ENCODE results near the gene CTSC.

The CTSC gene

DNA sequence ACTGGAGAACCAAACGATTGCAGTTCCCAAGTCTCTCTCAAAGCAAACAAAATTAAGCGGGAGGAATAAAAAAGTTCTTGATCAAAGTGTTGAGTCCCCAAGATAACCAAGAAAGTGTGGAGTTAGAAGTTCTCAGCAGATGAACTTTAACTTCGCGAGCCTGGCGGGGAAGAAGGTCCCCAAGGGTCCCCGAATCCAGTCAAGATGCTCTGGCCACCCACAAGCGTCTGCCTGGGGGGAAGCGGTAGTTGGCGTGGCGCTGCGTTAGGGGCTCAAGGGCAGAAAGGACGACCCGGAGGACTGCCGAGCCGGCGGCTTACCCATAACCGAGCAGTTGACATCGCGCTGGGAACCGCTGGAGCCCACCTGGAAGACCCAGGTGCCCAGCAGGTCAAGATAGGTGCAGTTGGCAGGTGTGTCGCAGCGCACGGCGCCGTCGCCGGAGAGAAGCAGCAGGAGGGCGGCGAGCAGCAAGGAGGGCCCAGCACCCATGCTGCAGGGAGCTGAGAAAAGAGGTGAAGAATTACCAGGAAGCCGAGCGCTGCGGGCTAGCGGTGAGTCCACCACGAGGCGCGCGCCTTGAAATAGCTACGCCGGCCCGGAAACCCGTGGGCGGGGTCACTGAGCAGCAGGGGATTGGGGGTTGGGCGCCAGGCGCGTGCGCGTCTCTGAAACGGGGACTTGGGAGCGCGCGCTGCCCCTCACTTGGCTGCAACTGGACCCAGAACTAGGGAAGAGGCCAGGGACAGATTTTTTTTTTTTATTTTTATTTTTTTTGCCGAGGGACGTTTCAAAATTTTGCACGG is at the start of gene CTSC:
Gene CTSC, minus strand, starts transcription at position 556 of the 806 bp plus-strand sequence. Its CDS starts 64 bp downstream, at position 492.
- peak; percentile 91 for DNase-seq (ENCODE audit: low spot score)

DNA sequence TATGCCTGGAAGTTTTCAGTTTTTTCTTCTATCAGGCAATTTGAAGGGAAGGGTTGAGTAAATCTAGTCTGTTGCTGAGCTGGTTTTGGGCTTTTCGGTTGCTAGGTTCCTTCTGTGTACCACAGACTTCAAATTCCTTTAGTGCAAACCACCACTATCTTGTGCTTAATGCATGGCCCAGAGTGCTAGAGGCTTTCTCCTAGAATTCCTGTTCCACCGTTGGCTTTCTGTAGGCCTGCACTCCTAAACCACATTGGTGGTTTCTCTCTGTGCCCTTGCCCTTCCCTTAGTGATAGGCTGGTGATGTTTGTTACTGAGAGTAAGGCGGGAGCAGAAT is 47.1 kb upstream of the CTSC start:
- DNase-seq (ENCODE audit: low spot score): no peak

DNA sequence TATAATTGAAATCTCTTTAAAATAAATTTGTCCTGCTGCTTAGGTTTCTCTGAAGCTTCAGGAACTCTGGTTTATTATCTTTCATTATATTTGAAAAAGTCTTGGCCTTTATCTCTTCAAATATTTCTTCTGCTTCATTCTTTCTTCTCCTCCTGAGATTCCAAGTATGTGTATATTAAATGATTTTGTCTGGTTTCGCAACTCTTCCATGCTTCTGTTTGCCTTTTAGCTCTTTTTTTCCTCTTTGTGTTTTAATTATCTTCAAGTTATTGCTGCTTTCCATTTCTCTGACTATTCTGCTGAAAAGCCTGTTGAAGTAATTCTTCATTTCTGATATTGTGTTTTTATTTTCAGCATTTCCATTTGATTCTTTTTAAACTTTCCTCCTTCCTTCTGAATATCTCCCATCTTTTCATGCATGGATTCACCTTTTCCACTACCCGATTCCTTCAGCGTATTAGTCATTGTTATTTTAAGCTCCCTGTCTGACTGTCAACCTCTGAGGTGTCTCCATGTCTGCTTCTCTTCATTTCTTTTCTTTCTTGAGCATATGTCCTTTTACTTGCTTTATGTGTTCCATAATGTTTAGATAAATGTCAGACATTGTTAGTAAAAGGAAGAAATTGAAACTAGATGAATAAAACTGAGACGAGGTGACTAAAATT is 46.6 kb upstream of the CTSC start:
- no peak for DNase-seq (ENCODE audit: low spot score)

DNA sequence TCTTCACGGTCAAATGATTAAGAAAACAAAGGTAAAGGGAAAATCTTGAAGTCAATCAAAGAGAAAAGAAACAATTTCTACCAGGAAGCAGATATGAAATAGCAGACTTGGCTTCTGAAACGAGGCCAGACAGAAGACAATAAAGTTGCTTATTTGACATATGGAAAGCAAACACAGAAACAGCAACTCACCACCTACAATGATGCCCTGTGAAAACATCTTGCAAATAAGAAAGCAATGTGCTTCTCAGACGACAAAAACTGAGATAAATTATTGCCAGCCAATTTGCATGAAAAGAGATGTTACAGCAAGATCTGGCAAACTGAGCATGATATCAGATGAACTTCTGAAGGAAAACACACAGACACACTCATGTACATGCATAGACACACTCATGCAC is 45.9 kb upstream of the CTSC start:
- DNase-seq (ENCODE audit: low spot score): no peak

DNA sequence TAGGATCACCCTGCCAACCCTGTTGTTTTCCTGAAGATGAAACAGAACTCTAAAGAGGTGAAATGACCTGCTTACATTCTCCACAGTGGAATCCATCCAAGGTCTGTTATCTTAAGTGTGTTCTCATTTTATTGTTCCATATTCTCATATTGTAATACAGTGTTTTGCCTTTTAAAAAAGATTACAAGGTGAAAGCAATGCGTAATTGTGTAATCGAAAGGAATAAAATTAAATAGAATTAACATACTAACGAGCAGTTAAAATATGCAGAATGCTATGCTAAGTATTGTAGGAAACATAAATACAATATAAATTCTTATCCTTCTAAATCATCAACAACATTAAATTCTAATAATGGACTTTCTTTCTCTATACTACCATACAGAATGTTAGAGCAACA is 41.6 kb upstream of the CTSC start:
- DNase-seq (ENCODE audit: low spot score): no peak

DNA sequence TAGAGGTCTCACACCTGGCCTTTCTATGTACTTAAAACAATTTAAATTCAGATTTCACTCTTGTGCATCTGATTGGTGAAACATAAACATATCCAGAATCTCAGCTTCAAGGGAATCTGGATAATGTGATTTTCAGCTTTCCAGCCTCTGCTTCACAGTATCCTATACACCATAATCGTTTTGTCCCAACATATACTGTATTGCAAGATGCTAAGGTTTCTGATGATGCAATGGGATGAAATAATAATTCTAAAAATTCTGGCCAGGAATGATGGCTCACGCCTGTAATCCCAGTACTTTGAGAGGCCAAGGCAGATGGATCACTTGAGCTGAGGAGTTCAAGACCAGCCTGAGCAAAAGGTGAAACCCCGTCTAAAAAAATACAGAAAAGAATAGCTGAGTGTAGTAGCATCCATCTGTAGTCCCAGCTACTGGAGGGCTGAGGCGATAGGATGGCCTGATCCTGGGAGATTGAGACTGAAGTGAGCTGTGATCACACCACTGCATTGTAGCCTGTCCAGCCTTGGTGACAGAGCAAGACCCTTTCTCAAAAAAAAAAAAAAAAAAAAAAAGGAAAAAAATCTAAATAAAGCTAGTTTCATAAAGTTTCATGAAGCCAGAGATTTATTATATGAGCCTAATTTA is 41.0 kb upstream of the CTSC start:
- no peak for DNase-seq (ENCODE audit: low spot score)

DNA sequence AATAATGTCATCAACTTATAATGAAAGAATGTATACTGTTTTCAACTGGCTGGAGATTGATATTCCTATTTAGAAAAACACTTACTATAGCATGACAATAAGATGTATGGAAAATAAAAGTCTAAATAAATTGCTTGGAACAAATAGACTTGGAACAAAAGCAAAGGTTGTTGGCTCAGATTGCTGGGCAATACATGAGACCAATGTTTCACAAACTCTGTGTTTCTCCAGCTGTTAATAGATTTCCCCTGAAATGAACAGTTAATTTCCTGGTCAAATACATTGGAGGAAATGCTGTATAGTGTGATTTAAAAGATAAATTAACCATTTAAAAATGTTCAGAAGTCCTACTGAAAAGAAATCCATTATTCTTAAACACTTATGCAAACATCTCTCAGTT is 40.1 kb upstream of the CTSC start:
- no peak for DNase-seq (ENCODE audit: low spot score)

DNA sequence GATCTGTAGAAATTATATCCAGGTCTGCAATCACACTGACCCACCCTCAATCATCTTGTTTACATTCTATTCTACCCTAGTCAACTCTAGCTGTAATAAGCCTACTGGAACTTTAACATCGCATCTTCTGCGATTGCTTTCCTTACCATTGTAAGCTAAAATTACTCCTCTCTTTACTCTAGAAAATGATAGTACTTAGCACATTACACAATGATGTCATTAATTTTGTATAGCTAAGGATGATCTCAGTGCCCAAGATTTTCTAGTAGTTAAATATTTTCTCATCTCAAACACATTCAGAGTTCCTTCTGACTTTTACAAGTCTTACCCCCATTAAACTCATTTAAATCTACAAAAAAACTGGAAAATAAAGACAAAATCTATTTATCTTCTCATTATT is 39.6 kb upstream of the CTSC start:
- no peak for DNase-seq (ENCODE audit: low spot score)

DNA sequence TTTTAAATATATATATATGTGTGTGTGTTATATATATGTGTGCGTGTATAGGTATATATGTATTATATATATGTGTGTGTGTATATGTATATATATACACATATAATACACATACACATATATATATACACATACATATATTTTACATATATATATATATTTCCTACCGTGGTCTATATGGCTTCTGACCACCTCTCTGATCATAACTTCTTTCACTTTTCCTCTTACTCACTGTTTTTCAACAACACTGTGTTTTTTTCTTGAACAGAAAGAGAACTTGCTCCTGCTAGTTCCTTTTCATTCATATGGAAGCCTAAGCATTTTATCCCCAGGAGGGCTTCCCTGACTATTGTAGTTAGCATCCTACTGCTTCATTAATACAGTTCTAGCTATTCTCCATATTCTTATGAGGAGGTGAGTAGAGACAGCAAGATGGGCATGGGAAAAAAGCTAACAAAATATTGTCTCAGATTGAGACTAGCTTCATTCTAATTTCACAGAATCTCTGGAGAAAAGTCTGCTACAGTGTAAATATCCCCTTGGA is 38.5 kb upstream of the CTSC start:
- no peak for DNase-seq (ENCODE audit: low spot score)

DNA sequence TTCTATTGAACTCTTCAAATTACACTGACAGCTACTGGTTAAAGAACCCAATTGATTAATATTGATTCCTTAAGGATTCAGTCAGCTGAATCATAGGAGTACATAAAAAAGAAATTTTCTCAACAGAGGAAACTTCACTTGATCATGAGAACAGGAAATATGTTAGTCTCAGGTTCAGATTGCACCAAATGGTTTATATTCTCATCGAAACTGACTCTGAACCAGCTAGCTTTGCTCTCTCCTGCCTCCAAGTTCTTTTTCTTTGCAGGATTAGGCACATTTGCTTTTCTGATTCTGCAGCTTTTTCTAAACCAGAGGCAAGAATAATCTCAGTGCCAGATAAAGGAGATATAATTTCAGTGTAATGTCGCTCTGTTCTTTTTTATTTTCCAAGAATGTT is 33.2 kb upstream of the CTSC start:
- DNase-seq (ENCODE audit: low spot score): no peak

DNA sequence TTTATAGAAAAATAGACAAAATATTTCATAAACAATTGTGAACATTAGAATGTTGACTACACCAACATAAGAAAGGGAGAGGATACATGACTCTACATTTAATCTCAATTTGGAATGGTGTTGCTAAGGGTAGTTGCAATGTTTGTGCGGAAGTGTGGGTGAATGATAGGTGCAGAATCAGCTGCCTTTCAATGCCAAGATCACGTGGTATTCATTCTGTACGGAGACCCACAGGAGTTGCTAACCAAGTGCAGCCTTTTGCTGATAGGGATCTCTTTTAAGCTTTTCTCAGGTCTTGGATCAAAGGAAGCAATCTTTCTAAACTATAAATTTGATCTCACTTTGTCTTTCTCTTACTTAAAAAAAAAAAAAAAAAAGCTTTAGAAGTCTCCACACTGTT is 29.8 kb upstream of the CTSC start:
- no peak for DNase-seq (ENCODE audit: low spot score)

DNA sequence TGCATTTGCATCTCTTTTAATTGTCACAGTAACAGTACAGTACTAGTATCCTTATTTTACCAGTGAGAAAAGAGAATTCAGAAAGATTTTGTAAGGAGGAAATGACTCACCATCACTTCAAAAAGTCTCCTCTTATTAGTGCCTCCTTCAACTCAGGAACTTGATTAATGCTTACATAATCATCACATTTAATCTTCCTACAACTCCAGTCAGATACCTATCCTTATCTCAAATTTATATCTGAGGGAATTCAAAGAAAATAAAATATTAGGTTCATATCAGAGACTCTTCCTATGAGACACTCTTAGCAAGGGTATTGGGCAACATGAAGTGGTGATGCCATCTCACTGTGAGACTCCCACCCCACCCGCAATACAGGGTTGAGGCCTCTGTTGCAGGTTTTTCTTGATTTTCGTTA is 26.1 kb upstream of the CTSC start:
- DNase-seq (ENCODE audit: low spot score): no peak

DNA sequence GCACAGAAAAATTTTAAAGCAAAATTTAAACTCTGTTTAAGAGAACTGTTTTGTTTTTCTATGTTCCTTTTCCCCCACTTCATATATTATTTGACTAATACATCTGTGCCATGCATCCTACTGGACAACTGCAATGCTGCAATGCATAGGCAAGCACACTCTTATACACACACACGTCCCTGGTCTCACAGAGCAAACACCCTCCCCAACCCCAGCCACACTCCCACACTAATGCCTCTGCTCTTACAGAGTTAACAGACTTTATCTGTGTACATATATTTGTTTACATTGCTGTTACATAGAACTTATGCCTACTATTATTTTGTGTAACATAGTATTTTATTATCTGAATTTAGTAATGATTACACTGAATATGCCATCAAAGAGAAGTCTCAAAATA is 25.5 kb upstream of the CTSC start:
- DNase-seq (ENCODE audit: low spot score): no peak

DNA sequence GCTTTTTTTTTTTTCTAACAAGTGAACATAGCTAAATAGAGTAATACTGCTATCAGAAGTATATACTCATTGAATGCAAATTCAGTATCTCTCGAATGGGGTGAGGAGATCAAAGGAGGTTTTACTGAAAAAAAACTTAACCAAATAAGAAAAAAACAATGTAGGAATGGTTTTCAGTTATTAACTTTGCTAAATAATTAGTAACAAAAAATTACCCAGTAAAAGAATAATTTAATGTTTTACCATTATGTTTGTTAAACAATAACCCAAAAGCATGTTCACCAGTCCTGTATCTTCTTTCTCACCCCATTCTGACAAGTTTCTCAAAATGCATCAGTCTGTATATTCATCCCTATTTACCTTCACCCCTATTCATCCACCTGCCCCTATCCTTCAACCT is 22.6 kb upstream of the CTSC start:
- no peak for DNase-seq (ENCODE audit: low spot score)

DNA sequence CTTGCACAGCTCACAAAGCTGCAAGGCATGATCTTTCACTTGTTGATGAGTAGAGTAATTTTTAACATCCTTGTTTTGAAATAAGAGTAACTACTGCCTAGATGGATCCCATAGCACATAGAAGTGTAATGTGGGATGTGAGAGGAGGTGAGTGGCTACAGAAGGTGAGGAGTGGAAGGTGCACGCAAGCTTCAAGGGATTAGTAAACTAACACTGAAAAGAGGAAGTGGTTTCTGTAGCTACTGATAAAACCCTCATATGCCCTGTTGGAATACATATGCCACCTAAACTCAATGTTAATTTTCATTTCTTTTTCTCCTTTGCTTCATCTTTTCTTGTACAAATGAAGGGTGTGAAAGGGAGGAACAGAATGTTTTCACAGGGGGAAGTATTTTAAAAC is 22.0 kb upstream of the CTSC start:
- no peak for DNase-seq (ENCODE audit: low spot score)

DNA sequence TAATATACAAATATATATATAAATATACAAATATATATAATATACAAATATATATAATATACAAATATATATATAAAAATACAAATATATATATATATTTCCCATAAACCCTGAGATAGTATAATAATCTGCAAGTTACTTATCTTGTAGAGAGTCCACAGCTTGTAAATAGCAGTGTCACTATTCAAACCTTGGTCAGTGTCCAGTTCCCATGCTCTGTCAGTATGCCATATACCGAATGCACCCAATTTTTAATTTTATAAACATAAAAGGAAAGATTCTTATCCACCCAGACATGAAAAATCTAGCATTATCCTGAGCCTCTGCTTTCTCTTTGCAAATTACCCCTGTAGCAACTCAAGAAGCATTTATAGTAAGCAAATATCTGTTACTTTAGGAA is 21.6 kb upstream of the CTSC start:
- no peak for DNase-seq (ENCODE audit: low spot score)

DNA sequence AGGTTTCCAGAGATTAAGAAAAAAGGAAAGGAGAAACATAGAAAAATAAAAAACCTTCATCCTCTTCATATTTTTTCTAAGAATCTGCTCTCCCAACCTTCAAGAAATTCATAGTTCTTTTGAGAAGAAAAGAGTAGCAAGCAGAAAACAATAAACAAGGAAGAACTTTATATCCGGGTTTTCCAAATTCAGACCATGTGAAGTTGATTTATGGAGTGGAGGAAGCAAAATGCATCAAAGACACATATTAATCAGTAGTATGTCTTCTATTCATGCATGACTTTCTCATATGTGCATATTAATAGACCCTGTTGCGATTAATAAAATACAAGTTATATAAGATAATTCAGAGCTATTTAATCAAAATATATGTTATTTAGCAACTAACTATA is 20.5 kb upstream of the CTSC start:
- no peak for DNase-seq (ENCODE audit: low spot score)

DNA sequence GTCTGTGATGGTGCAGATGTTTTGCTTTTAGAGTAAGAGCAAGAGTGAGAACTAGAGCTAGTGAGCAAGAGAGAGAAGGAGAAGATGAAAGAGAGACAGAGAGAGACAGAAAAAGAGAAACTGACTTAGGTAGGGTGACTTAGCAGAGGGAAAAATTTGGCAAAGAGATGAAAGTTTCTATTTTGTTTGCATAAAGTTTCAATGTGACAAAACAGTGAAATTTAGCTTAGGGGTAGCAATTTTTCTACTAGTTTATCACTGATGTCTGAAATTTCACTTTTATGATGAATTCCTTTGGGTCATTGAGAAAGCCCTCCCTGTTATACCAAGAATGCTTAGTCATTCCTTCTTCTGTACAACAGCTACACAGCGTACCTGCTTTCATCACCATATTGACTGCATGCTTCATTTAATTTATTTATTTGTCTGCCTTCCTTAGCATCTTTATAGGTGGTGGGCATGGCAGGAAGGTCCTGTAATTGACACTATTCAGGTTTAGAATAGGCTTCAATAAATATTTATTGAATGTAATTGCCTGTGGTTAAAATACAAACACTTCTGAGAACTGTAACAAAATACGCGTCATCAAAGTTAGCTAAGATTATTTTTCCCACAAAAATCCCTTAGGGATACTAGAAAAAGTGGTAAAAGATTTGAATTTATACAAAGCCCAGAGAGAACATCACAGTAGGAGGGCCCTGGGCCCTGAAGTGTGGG is 19.9 kb upstream of the CTSC start:
- DNase-seq (ENCODE audit: low spot score): no peak

DNA sequence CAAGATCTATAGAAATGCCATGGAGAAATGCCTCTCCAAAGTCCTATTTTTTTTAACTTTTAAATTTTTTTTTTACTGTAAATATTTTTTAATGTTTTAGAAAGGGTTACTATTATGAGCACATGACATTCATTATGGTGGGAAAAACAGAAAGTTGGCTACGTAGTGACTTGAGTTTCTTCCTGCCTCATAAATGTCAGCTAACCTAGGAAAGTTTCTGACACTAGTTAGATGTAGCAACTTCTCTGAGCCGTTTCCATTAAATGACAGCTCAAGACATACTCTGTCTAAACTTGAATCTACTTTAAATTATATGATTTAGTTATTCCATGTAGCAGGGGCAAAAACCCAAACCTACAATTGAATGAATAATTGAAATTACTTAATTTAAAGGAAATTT is 18.4 kb upstream of the CTSC start:
- DNase-seq (ENCODE audit: low spot score): no peak

DNA sequence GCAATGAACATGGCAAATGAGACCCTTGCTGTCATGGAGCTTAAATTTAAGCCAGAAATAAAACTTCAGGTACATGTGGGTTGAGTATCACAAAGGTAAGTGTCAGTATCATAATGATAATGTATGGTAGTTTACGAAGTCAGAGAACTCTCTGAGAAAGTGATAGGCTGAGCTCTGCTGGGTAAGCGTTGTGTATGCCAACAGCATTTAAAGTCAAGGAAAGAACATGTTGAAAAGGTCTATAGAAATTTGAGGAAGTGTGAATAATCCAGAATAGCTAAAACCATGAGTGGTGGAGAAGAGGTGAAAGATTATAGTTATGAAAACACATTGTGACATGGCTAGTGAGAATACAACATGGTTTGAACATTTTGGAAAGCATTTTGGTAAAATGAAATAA is 17.4 kb upstream of the CTSC start:
- no peak for DNase-seq (ENCODE audit: low spot score)

DNA sequence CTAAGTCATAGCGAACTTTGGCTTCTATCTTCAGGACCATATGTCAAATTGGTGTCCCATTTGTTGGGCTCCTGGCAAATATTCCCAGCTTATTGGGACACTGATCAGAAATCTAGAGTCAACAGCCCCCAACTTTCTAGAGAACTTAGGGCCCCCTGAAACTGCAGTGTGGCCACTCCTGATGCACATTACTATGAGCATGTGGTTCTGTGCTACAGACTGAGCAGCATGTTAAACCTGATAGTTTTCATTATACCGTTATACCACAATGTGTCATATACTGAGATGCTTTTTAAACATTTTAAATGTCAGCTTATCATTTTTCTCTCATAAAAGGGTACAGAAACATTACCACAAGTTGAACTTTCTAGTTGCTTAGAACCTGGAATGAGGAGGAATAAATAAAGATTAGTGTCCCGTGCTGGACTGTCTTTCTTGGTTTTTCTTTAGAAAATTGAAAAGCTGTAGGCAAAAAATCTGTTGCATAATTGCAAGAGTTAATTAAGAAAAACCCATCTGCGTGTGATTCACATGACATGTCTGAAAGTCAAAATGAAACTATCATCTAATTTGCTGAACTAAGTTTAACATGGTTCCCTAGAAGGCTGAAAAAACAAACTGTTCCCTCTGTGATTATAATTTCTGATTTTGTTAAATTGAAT is 16.4 kb upstream of the CTSC start:
- no peak for DNase-seq (ENCODE audit: low spot score)

DNA sequence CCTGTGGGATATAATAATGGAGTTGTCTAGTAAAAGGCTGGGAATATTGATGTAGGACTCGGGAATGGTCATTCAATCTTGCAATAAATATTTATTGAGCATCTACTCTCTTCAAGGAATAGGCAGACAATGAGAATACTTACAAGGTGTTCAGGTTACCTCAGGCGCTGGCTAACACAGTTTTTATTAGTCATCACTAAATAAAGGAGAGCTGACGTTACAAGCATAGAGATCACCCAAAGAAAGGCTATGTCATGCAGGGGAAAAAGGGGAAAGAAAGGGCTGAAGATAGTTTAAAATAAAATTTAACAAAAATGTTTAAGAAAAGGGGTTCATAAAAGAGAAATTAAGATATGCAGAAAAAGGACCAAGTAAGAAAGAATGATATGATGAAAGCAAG is 15.8 kb upstream of the CTSC start:
- DNase-seq (ENCODE audit: low spot score): no peak
